ENCODE data around the gene LIPI.

- TF ChIP-seq EZH2 (IDR thresholded peaks at IDR 0.05; ENCODE audit: insufficient read depth, poor library complexity, severe bottlenecking) (no peak), EZH2phosphoT487 (IDR thresholded peaks at IDR 0.05; ENCODE audit: insufficient read depth, low read depth) (no peak)
Observed at GRCh38 chr21:14095056-14095455, 115.7 kb downstream of the LIPI start.

All from GM23248 (cell line).